Right kidney (tissue), 1 donor: Measurements from ENCODE around the gene TRIM71.

Experiments
- DNase-seq: peaks from one replicate; pipeline ENCODE4 v3.0.0-alpha.2; 2016

Gene TRIM71

GRCh38 chr3:32867954-32868353 is 50.2 kb downstream of the TRIM71 start:
- no peak for DNase-seq

DNA sequence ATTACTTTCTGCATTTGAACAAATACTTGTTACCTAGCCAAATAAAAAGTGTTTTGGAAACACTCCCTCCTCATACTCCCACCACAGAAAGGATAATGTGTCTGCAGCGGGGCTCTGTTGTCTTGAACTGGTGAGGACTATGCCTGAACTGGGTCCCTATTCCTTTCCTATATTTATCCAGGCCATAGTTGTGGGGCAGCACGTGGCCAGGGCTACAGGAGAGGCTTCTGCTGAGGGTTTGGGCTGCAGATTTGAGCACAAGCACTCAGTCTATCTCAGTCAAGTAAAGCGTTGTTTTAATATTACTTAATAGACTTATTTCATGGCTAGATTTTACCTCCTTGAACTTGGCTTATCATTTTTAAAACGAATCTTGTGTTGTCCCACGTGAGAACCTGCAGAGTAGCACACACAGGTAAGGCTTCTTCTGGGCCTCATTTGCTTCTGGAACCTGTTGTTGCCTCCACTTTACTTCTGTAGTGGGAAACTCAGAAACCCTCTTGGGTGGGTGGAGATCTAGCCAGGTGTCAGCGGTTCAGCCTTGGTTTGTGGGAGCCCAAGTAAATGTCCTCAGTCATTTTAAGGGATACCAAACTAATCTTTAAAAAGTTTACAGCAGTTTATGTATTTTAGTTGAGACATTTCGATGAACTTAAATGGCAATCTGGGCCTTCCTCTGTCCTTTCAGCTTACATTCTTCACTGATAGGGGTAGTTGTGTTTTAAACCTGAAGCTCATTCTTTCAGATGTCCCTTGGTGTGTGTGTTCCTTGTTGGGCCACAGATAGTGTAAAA is 51.1 kb downstream of the TRIM71 start:
- no peak for DNase-seq

- DNase-seq, result no peak
Observed at GRCh38 chr3:32869513-32870047, 51.8 kb downstream of the TRIM71 start.

- DNase-seq, result no peak
Observed at GRCh38 chr3:32870373-32871095, 52.7 kb downstream of the TRIM71 start.

DNA sequence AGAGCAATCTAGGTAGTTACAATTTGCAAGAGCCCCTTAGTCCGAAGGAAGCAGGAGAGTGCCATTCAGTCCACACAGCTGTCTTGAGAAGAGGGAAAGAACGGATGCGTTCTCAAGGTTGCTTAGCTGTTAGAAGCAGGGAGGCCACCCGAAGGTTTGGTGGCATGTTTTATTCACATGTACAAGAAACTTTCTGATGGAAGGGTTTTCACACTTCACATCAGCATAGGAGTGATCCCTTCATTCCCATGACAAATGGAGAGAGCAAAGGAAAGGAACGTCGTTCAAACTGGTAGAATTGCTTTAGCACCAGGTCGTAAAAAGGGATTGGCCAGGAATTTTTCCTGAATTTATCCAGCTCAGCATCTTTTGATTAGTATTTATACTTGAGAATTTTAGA is 53.5 kb downstream of the TRIM71 start:
- DNase-seq, result no peak

GRCh38 chr3:32872487-32873382 is 54.9 kb downstream of the TRIM71 start:
- no peak for DNase-seq

GRCh38 chr3:32873531-32874130 is 55.8 kb downstream of the TRIM71 start:
- no peak for DNase-seq

DNA sequence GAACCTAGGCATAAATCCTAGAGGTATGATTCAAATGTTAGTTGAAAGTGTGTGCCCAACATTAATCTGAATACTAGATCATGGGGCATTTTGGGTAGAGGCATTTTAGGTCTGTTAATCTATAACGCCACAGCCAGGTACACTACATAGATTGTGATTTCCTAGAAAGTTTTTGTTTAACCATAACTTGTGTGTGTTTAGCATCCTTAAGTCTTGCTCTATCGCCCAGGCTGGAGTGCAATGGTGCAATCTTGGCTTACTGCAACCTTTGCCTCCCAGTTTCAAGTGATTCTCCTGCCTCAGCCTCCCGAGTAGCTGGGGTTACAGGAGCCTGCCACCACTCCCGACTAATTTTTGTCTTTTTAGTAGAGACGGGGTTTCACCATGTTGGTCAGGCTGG is 59.1 kb downstream of the TRIM71 start:
- no peak for DNase-seq

- no peak for DNase-seq
Observed at GRCh38 chr3:32877598-32877997, 59.8 kb downstream of the TRIM71 start.

- DNase-seq, result no peak
Observed at GRCh38 chr3:32880225-32880624, 62.4 kb downstream of the TRIM71 start.

- no peak for DNase-seq
Observed at GRCh38 chr3:32881624-32882023, 63.8 kb downstream of the TRIM71 start.

DNA sequence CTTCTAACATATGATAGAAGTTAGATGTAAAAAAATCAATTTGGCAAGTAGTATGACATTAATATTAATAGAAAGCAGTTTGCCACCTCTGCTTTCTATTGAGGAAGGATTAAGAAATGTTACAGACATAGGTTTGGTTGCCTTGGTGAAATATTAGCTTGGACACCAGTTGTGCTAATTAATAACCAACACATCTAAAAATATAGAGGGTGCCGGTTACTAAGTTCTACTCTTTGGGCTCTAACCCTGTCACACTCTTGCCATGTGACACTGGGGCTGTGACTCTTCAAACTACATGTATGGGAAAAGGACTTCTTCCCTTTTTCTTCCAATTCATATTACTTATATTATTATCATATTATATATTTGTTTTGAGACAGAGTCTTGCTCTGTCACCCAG is 64.4 kb downstream of the TRIM71 start:
- DNase-seq, result no peak

DNA sequence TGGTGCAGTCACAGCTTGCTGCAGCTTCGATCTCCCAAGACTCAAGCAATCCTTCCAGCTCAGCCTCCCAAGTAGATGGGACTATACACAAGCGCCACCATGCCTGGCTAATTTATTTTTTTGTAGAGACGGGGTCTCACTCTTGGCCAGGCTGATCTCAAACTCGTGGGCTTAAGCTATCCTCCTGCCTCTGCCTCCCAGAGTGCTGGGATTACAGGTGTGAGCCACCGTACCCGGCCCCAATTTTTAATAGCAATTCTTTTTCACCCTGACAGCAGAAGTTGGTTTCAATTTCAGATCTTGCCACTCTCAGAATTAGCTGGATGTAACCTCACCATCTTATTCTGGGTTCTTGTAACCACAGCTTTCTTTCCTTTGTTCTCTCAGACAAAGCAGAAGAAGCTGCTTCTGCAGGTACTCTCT is 64.8 kb downstream of the TRIM71 start:
- DNase-seq, result no peak

GRCh38 chr3:32883817-32884216 is 66.0 kb downstream of the TRIM71 start:
- no peak for DNase-seq

DNA sequence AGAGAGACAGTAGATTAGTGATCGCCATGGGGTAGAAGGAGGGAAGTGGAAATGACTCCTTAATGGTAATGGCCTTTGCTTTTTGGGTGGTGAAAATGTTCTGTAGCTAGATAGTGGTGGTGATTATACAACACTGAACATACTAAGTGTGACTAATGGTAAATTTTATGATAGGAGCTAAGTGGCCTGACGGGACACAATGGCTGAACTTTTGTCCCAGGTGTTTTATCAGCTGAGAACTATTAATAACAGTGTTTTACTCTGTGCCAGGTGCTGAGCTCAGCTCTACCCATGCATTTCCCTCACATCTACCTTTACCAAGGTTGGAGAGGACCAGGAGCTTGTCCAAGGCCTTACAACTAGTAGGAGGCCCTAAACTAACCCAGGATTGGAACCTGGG is 66.8 kb downstream of the TRIM71 start:
- no peak for DNase-seq

- DNase-seq, result no peak
Observed at GRCh38 chr3:32885283-32885901, 67.6 kb downstream of the TRIM71 start.

DNA sequence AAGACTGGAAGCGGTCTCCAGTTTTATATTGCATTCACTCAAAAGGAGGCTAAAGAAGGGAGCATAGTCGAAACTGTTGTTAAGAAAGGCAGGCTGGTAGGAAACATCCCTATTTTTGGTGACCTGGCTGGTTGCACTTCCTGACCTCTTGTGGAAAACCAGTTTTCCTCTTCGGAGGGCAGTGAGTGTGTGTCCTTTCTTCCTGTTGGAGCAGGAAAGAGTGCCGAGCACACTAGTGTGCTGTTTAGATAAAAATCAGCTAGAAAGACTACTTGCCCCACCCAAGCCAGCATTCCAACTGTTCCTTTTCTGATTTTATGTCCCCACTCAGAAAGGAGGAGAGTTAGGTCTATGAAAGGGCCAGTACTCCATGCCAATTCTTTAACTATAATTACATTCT is 68.5 kb downstream of the TRIM71 start:
- DNase-seq, result no peak

- no peak for DNase-seq
Observed at GRCh38 chr3:32886911-32887310, 69.1 kb downstream of the TRIM71 start.

DNA sequence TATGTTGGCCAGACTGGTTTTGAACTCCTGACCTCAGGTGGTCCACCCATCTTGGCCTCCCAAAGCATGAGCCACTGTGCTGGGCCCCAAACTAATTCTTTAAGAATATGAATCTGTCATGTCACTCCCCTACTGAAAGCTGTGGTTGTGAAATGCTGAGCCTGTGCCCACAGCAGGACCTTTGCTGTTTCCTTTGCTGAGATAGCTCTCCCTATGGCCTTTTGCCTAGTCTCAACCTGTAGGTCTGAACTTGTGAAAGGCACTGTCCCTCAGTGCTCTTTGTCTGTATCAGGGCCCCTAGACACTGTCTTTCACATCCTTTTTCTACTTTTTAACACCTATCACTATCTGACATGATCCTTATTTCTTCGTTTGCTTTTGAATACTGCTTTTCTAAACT is 70.9 kb downstream of the TRIM71 start:
- no peak for DNase-seq

DNA sequence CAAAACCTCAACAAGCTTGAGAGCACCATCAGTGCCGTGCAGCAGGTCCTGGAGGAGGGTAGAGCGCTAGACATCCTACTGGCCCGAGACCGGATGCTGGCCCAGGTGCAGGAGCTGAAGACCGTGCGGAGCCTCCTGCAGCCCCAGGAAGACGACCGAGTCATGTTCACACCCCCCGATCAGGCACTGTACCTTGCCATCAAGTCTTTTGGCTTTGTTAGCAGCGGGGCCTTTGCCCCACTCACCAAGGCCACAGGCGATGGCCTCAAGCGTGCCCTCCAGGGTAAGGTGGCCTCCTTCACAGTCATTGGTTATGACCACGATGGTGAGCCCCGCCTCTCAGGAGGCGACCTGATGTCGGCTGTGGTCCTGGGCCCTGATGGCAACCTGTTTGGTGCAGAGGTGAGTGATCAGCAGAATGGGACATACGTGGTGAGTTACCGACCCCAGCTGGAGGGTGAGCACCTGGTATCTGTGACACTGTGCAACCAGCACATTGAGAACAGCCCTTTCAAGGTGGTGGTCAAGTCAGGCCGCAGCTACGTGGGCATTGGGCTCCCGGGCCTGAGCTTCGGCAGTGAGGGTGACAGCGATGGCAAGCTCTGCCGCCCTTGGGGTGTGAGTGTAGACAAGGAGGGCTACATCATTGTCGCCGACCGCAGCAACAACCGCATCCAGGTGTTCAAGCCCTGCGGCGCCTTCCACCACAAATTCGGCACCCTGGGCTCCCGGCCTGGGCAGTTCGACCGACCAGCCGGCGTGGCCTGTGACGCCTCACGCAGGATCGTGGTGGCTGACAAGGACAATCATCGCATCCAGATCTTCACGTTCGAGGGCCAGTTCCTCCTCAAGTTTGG is 72.9 kb downstream of the TRIM71 start:
- DNase-seq, result no peak

DNA sequence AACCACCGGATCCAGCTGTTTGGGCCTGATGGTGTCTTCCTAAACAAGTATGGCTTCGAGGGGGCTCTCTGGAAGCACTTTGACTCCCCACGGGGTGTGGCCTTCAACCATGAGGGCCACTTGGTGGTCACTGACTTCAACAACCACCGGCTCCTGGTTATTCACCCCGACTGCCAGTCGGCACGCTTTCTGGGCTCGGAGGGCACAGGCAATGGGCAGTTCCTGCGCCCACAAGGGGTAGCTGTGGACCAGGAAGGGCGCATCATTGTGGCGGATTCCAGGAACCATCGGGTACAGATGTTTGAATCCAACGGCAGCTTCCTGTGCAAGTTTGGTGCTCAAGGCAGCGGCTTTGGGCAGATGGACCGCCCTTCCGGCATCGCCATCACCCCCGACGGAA is 73.6 kb downstream of the TRIM71 start:
- no peak for DNase-seq
